HepG2 (cell line): ENCODE measurements around the gene BMPER.

Source experiments
- CTCF ChIP-seq: sonication (generic); formaldehyde crosslinking; IDR thresholded peaks from 2 replicates; pipeline ENCODE4 v1.5.0; 2020; ENCODE audit warnings: mild to moderate bottlenecking, missing genetic modification reagents, moderate library complexity
- EP300 ChIP-seq, 3 experiments: sonication (generic) in 1 of 3; formaldehyde crosslinking in 1 of 3; IDR thresholded peaks; 2 replicates each; pipeline versions ENCODE4 v1.5.1 to v1.6.1; 2011 to 2020; ENCODE audit warnings: low read depth in 2 of 3, low read length in 2 of 3, borderline replicate concordance in 1 of 3, improper control_type of control experiment in 1 of 3, mild to moderate bottlenecking in 1 of 3, missing genetic modification reagents in 1 of 3, moderate library complexity in 1 of 3
- ZBTB10 ChIP-seq: sonication (generic); formaldehyde crosslinking; IDR thresholded peaks from 2 replicates; pipeline ENCODE4 v1.4.0; 2020; ENCODE audit warnings: missing genetic modification reagents, borderline replicate concordance
- ZNF558 ChIP-seq: sonication (generic); formaldehyde crosslinking; IDR thresholded peaks from 2 replicates; pipeline ENCODE4 v1.9.0; 2022; ENCODE audit warnings: mild to moderate bottlenecking, missing genetic modification reagents, borderline replicate concordance

DNA sequence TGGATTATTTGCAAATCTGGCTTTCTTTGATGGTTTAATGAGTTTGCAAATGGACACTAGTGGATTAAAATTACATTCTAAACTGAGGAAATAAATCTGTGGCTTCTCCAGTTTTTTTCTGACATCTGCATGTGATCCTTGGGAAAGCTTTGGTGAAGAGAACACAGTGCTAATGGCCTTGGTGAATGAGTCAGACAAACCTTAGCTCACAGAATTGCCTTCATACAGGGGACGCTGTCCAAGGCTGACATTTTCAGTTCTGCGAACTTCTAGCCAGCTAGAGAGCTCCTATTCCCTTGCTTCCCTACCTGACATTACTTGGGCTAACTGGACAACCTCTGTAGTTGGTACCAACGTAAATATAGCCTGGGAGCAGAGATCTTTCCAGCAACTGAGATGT lies 21.2 kb downstream of the BMPER start:
- TF ChIP-seq ZNF558 (CRISPR knock-in tag): no peak
- TF ChIP-seq CTCF (CRISPR knock-in tag): no peak
- no peak for TF ChIP-seq ZBTB10 (CRISPR knock-in tag)
- no peak for TF ChIP-seq EP300 (IDR thresholded peaks at IDR 0.05; ENCODE audit: low read depth in 2 of 2, low read length in 2 of 2)
- no peak for TF ChIP-seq EP300 (CRISPR knock-in tag; IDR thresholded peaks at IDR 0.05; ENCODE audit: borderline replicate concordance)
